Tibial nerve (tissue), 4 donors: Measurements from ENCODE around the gene ZNF655. TPM values are rescaled to one million over a fixed set of nuclear protein-coding genes. Genes with fewer than 3 reads are reported as not detected.

Experiments
- DNase-seq, 2 donors: peaks; one replicate each; pipeline ENCODE4 v3.0.0-alpha.2; 2019; ENCODE audit warnings: low spot score in 2 of 2
- H3K27ac ChIP-seq, 4 donors: fragments of 200-600 bp; sonication (generic) in 3 of 4; one replicate each; pipeline ENCODE4 v1.5.1; 2017 to 2019; ENCODE audit warnings: mild to moderate bottlenecking in 1 of 4
- H3K27me3 ChIP-seq, 2 donors: fragments of 200-600 bp; sonication (generic) in 1 of 2; one replicate each; pipeline versions ENCODE4 v1.5.1 to v1.6.0; 2017 to 2019
- H3K36me3 ChIP-seq, 3 donors: fragments of 200-600 bp; sonication (generic); one replicate each; pipeline ENCODE4 v1.5.1; 2018 to 2019
- H3K4me1 ChIP-seq, 4 donors: fragments of 200-600 bp; sonication (generic) in 3 of 4; one replicate each; pipeline ENCODE4 v1.5.1; 2017 to 2019
- H3K4me3 ChIP-seq, 4 donors: fragments of 200-600 bp; sonication (generic) in 3 of 4; one replicate each; pipeline ENCODE4 v1.5.1; 2017 to 2019; ENCODE audit warnings: mild to moderate bottlenecking in 1 of 4, moderate library complexity in 1 of 4
- H3K9me3 ChIP-seq, 4 donors: fragments of 200-600 bp; sonication (generic) in 3 of 4; one replicate each; pipeline ENCODE4 v1.5.1; 2017 to 2019
- EP300 ChIP-seq, 2 donors: sonication (generic); formaldehyde crosslinking; IDR thresholded peaks; one replicate each; pipeline ENCODE4 v1.6.1; 2017; ENCODE audit warnings: antibody characterized with exemption in 2 of 2, mild to moderate bottlenecking in 1 of 2
- POLR2A ChIP-seq, 2 donors: fragments of 450-650 bp; IDR thresholded peaks; one replicate each; pipeline ENCODE4 v1.6.1; 2017; ENCODE audit warnings: antibody characterized with exemption in 2 of 2, mild to moderate bottlenecking in 2 of 2, moderate library complexity in 2 of 2
- WGBS, 2 donors: methylation state at CpG; one replicate each; pipeline ENCODE4 v1.1.5; 2018; 5-methylcytosine and 5-hydroxymethylcytosine counted together
- total RNA-seq, 4 donors: library from RNA; depleted of rRNA; stranded (reverse); fragments of >200 nt; gene quantifications; one replicate each; pipeline ENCODE4 v1.1.0, GENCODE V29; 2016
- TF ChIP-seq, protein P1 (sequence below), 5 experiments: fragments of 200-600 bp in 3 of 5; fragments of 450-650 bp in 2 of 5; sonication (generic) in 3 of 5; IDR thresholded peaks; one replicate each; pipeline ENCODE4 v1.5.1; 2016 to 2019; ENCODE audit warnings: antibody characterized with exemption in 5 of 5, mild to moderate bottlenecking in 3 of 5, moderate library complexity in 2 of 5

ZNF655 gene
- total RNA-seq, 4 donors from 2014 or later, result 90.8 to 140 (median 104) TPM

DNA sequence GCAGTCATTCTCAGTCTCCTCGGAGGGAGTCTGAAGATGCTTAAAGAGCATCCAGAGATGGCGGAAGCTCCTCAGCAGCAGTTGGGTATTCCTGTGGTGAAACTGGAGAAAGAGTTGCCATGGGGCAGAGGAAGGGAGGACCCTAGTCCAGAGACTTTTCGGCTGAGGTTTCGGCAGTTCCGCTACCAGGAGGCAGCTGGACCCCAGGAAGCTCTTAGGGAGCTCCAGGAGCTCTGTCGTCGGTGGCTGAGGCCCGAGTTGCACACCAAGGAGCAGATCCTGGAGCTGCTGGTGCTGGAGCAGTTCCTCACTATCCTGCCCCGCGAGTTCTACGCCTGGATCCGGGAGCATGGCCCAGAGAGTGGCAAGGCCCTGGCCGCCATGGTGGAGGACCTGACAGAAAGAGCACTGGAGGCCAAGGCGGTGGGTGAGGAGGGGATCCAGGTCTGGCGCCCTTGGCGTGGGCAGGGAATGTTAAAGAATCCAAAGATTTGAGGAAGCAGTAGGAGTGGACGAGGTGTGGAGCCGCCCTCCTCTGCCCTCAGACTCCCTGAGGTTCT is 61.2 kb downstream of the ZNF655 start:
- DNase-seq, result no peak
- peaks cover 0 to 24% (median 9%) of the 10 kb centered on the region in 4 donors for H3K4me1 ChIP-seq
- no peak overlapping the region for H3K4me3 ChIP-seq
- no peaks in the 10 kb centered on the region for H3K9me3 ChIP-seq
- no peak overlapping the region for H3K27ac ChIP-seq
- peaks cover 3 to 63% (median 12%) of the 10 kb centered on the region in 3 donors for H3K36me3 ChIP-seq
- TF ChIP-seq EP300 (IDR thresholded peaks at IDR 0.05) (no peak), POLR2A (IDR thresholded peaks at IDR 0.05) (no peak)
- TF ChIP-seq, protein P1, sequence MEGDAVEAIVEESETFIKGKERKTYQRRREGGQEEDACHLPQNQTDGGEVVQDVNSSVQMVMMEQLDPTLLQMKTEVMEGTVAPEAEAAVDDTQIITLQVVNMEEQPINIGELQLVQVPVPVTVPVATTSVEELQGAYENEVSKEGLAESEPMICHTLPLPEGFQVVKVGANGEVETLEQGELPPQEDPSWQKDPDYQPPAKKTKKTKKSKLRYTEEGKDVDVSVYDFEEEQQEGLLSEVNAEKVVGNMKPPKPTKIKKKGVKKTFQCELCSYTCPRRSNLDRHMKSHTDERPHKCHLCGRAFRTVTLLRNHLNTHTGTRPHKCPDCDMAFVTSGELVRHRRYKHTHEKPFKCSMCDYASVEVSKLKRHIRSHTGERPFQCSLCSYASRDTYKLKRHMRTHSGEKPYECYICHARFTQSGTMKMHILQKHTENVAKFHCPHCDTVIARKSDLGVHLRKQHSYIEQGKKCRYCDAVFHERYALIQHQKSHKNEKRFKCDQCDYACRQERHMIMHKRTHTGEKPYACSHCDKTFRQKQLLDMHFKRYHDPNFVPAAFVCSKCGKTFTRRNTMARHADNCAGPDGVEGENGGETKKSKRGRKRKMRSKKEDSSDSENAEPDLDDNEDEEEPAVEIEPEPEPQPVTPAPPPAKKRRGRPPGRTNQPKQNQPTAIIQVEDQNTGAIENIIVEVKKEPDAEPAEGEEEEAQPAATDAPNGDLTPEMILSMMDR (IDR thresholded peaks at IDR 0.05), result no peak
- 93 to 95% methylated on average over 18 of the region's 18 CpGs for WGBS, 2 donors
- no peaks in the 10 kb centered on the region for H3K27me3 ChIP-seq

DNA sequence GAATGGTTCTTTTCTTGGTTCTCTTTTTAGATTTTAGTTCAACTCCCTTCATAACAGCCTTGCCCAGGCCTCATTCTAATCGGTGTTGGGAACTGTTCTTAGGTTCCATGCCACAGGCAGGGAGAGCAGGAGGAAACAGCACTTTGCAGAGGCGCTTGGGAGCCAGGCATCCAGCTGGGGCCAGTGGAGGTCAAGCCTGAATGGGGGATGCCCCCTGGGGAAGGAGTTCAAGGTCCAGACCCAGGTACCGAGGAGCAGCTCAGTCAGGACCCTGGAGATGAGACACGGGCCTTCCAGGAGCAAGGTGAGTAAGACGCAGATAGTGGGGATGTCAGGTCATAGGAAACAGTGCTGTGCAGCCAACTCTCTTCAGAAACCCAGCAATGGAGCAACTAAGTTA is 62.8 kb downstream of the ZNF655 start:
- H3K27me3 ChIP-seq, result no peaks in the 10 kb centered on the region
- peaks cover 0 to 20% (median 9%) of the 10 kb centered on the region in 4 donors for H3K4me1 ChIP-seq
- H3K4me3 ChIP-seq, result no peak overlapping the region
- TF ChIP-seq POLR2A (IDR thresholded peaks at IDR 0.05) (no peak), EP300 (IDR thresholded peaks at IDR 0.05) (no peak)
- TF ChIP-seq, protein P1 (IDR thresholded peaks at IDR 0.05), result no peak
- H3K27ac ChIP-seq, result no peak overlapping the region
- WGBS, 2 donors, result 91 to 94% methylated on average over 5 of the region's 5 CpGs
- no peaks in the 10 kb centered on the region for H3K9me3 ChIP-seq
- no peak for DNase-seq
- H3K36me3 ChIP-seq, result peaks cover 3 to 80% (median 15%) of the 10 kb centered on the region in 3 donors

DNA sequence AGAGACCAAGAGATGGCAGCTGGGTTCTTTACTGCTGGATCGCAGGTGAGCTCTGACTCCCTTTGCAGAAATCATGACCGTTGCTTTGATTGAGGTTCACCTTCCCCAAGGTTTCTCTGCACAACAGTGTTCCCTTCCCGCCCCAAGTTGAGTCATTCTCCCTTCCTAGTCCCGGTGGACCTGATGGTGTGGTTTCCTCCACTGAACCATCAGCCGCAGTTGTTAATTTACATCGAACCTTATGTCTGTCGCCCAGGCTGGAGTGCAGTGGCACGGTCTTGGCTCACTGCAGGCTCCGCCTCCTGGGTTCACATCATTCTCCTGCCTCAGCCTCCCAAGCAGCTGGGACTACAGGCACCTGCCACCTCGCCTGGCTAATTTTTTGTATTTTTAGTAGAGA is 64.2 kb downstream of the ZNF655 start:
- no peaks in the 10 kb centered on the region for H3K9me3 ChIP-seq
- no peak for DNase-seq
- H3K27ac ChIP-seq, result no peak overlapping the region
- TF ChIP-seq, protein P1 (IDR thresholded peaks at IDR 0.05), result no peak
- TF ChIP-seq POLR2A (IDR thresholded peaks at IDR 0.05), result no peak
- no peak for TF ChIP-seq EP300 (IDR thresholded peaks at IDR 0.05)
- WGBS, 2 donors, result 88 to 93% methylated on average over 10 of the region's 10 CpGs
- H3K4me1 ChIP-seq, result peaks cover 0 to 14% (median 5%) of the 10 kb centered on the region in 4 donors
- H3K36me3 ChIP-seq, result peaks cover 3 to 93% (median 15%) of the 10 kb centered on the region in 3 donors
- H3K4me3 ChIP-seq, result no peak overlapping the region
- no peaks in the 10 kb centered on the region for H3K27me3 ChIP-seq

DNA sequence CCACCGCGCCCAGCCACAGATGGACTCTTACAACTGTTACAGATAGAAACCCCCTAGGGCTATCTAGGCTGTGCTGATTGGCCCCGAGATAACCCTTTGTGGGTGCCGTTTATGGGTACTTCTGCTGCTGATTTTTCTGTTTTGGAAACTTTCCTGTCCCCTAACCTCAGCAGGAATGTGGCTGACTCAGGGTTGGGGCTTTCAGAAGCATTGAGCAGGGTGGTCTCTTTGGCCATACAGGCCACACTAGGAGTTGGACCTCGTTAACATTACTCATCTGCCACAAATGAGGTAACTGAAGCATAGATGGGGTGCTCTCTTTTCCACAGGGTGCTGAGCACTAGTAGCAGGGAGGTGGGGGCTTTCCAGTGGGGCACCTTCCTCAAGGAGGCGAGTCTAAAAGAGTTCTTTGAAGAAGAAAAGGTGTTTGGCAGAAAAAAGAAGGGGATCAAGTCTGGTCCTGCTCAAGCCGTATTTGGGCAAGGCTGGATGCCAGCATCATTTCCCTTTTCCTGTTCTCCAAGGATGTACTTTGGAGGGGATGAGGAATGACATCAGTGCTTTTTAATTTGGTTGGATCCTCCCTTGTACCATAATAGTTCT is 64.8 kb downstream of the ZNF655 start:
- WGBS, 2 donors, result 90% methylated on average over 7 of the region's 7 CpGs
- H3K27ac ChIP-seq, result no peak overlapping the region
- TF ChIP-seq, protein P1 (IDR thresholded peaks at IDR 0.05), result no peak
- H3K27me3 ChIP-seq, result no peaks in the 10 kb centered on the region
- H3K36me3 ChIP-seq, result peaks cover 3 to 99% (median 15%) of the 10 kb centered on the region in 3 donors
- no peaks in the 10 kb centered on the region for H3K9me3 ChIP-seq
- no peak for DNase-seq
- no peak overlapping the region for H3K4me3 ChIP-seq
- peaks cover 0 to 8% (median 0%) of the 10 kb centered on the region in 4 donors for H3K4me1 ChIP-seq

DNA sequence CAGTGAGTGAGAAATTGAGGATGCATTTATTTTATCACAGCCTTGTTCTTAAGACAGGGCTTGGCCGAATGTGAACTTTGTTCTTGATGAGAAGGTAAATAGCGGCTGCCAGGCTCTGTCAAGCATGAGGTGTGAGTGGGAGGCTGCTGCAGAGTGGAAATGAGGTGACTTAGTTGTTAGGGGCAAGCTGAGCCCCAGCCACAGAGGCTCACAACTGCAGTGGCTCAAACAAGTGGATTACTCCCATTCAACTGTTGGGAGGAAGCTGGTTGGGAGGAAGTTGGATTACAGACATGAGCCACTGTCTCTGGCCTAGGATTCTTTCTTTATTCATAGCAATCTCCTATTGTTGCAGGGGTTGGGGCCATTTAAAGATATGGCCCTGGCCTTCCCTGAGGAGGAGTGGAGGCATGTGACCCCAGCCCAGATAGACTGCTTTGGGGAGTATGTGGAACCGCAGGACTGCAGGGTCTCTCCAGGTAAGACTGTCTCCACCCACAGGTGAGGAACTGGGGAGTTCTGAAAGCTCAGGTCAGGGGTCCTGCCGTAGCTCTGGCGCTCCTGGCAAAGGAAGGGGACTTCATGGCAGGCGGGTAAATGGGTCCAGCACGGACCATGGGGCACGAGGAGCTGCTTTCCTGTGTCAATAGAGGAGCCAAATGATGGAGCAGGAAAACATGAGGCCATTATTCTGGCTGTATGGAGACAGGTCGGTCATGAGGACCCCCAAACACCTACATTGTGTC is 65.4 kb downstream of the ZNF655 start:
- Histone ChIP-seq H3K4me1 (peaks cover 0 to 1% (median 0%) of the 10 kb centered on the region in 4 donors), H3K4me3 (no peak overlapping the region), H3K36me3 (peaks cover 3 to 100% (median 15%) of the 10 kb centered on the region in 3 donors), H3K27me3 (no peaks in the 10 kb centered on the region), H3K27ac (no peak overlapping the region), H3K9me3 (no peaks in the 10 kb centered on the region)
- 86 to 91% methylated on average over 9 of the region's 9 CpGs for WGBS, 2 donors
- DNase-seq, result no peak
- no peak for TF ChIP-seq POLR2A (IDR thresholded peaks at IDR 0.05)
- TF ChIP-seq, protein P1 (IDR thresholded peaks at IDR 0.05), result no peak
- no peak for TF ChIP-seq EP300 (IDR thresholded peaks at IDR 0.05)
